Endothelial cell of umbilical vein (primary cell): ENCODE data around the gene RBM20. TPM values are rescaled to one million over a fixed set of nuclear protein-coding genes. Genes with fewer than 3 reads are reported as not detected.

Experiments
- BruUV-seq: library from RNA; stranded (reverse); fragments of 400-500 nt; replicated peaks from 2 replicates; lab custom pipeline; 2021; lab: Mats Ljungman, UMichigan
- CTCF ChIA-PET: fragments of 300-600, 350-600 bp; sonication (Branson Sonifier 250); formaldehyde crosslinking; loops from one replicate; lab custom pipeline; 2021; ENCODE audit warnings: antibody characterized with exemption, inconsistent platforms; lab: Charles Lee
- POLR2A ChIA-PET: fragments of 300-600, 350-600 bp; sonication (Branson Sonifier 250); formaldehyde crosslinking; loops from one replicate; lab custom pipeline; 2021; ENCODE audit warnings: antibody characterized with exemption, inconsistent platforms; lab: Charles Lee
- DNase-seq: peaks from one replicate; pipeline ENCODE4 v3.0.0-alpha.2; 2011; ENCODE audit warnings: low read depth, low spot score
- FAIRE-seq: peaks from 2 replicates; lab custom pipeline; 2011; peaks lifted over from hg19 to GRCh38; lab: Jason Lieb, UNC
- H2AFZ ChIP-seq: 2 replicates; pipeline ENCODE4 v1.6.0; 2012; ENCODE audit warnings: low read depth, low read length, control low read depth, inconsistent platforms
- H3K27ac ChIP-seq: 2 replicates; pipeline ENCODE4 v1.5.1; 2011; ENCODE audit warnings: low read depth, mild to moderate bottlenecking, control low read depth, low read length, moderate library complexity; ENCODE audit not compliant: insufficient read depth
- H3K27me3 ChIP-seq, 2 experiments: 2 replicates each; pipeline versions ENCODE4 v1.6.0 to v1.6.1; 2011; ENCODE audit warnings: low read length in 2 of 2, mixed read lengths in 1 of 2; ENCODE audit not compliant: control insufficient read depth in 2 of 2, insufficient read depth in 2 of 2
- H3K36me3 ChIP-seq, 2 experiments: 2 replicates in 1 of 2; 3 replicates in 1 of 2; pipeline ENCODE4 v1.5.1; 2011; ENCODE audit warnings: low read length in 2 of 2, mild to moderate bottlenecking in 1 of 2, moderate library complexity in 1 of 2; ENCODE audit not compliant: control insufficient read depth in 2 of 2, insufficient read depth in 2 of 2; ENCODE audit errors: extremely low read depth in 1 of 2
- H3K4me1 ChIP-seq: 3 replicates; pipeline ENCODE4 v1.5.1; 2011; ENCODE audit warnings: mild to moderate bottlenecking, low read length; ENCODE audit not compliant: control insufficient read depth, insufficient read depth; ENCODE audit errors: extremely low read depth
- H3K4me2 ChIP-seq: 2 replicates; pipeline ENCODE4 v1.6.1; 2011; ENCODE audit warnings: low read length, control low read depth, mixed read lengths; ENCODE audit not compliant: insufficient read depth
- H3K4me3 ChIP-seq, 3 experiments: fragments of 200-600 bp in 1 of 3; sonication (generic), shearing (Covaris generic) in 1 of 3; replicated peaks in 1 of 3; 2 replicates each; pipeline ENCODE4 v1.5.1; 2011 to 2016; ENCODE audit warnings: control low read depth in 3 of 3, low read length in 3 of 3, mild to moderate bottlenecking in 2 of 3, inconsistent platforms in 1 of 3, low read depth in 1 of 3, moderate library complexity in 1 of 3; ENCODE audit not compliant: insufficient read depth in 1 of 3
- H3K79me2 ChIP-seq: 2 replicates; pipeline ENCODE4 v1.6.0; 2012; ENCODE audit warnings: low read length, inconsistent platforms; ENCODE audit not compliant: control insufficient read depth, insufficient read depth
- H3K9ac ChIP-seq: replicated peaks from 2 replicates; pipeline ENCODE3; 2011; ENCODE audit warnings: low read length, control low read depth; ENCODE audit not compliant: insufficient read depth; ENCODE audit errors: extremely low read depth
- H3K9me1 ChIP-seq: replicated peaks from 3 replicates; pipeline ENCODE4 v1.6.0; 2011; ENCODE audit warnings: mild to moderate bottlenecking, low read length; ENCODE audit not compliant: control insufficient read depth, insufficient read depth; ENCODE audit errors: extremely low read depth
- H3K9me3 ChIP-seq: replicated peaks from 2 replicates; pipeline ENCODE4 v1.5.1; 2012; ENCODE audit warnings: low read length, inconsistent platforms; ENCODE audit not compliant: control insufficient read depth, insufficient read depth
- H4K20me1 ChIP-seq: replicated peaks from 2 replicates; pipeline ENCODE3; 2011; ENCODE audit warnings: mild to moderate bottlenecking, low read length; ENCODE audit not compliant: control insufficient read depth, insufficient read depth; ENCODE audit errors: extremely low read depth
- CTCF ChIP-seq, 2 donors: IDR thresholded peaks; 1 replicate in 1 of 2; 2 replicates in 1 of 2; pipeline ENCODE4 v1.5.1; 2011; ENCODE audit warnings: low read length in 2 of 2, mild to moderate bottlenecking in 2 of 2, moderate library complexity in 2 of 2, control low read depth in 1 of 2, inconsistent platforms in 1 of 2, low read depth in 1 of 2; ENCODE audit not compliant: insufficient read depth in 1 of 2; ENCODE audit errors: extremely low read depth in 1 of 2
- FOS ChIP-seq: IDR thresholded peaks from 2 replicates; pipeline ENCODE4 v1.6.1; 2011; ENCODE audit warnings: mild to moderate bottlenecking, low read length, moderate library complexity, borderline replicate concordance; ENCODE audit not compliant: insufficient read depth
- GATA2 ChIP-seq: IDR thresholded peaks from 2 replicates; pipeline ENCODE4 v1.7.0; 2011; ENCODE audit warnings: low read depth, mild to moderate bottlenecking, moderate library complexity, mixed read lengths, low read length; ENCODE audit not compliant: insufficient read length, insufficient read depth
- MAX ChIP-seq: IDR thresholded peaks from 2 replicates; pipeline ENCODE4 v1.6.1; 2011; ENCODE audit not compliant: insufficient read depth, insufficient read length
- MYC ChIP-seq: IDR thresholded peaks from one replicate; pipeline ENCODE4 v1.6.1; 2011; ENCODE audit warnings: mild to moderate bottlenecking, low read depth, low read length
- POLR2AphosphoS5 ChIP-seq: IDR thresholded peaks from 2 replicates; pipeline ENCODE4 v1.6.1; 2012; ENCODE audit warnings: low read depth, mild to moderate bottlenecking, control low read depth, low read length, moderate library complexity; ENCODE audit not compliant: insufficient read depth
- dilution Hi-C: fragments of 300-500 bp; cut with MboI; formaldehyde crosslinking; loops from one replicate; pipeline ENCODE4 v1.15.0; 2019; ENCODE audit warnings: low sequenced_read_pairs; ENCODE audit not compliant: extremely low pct_ligation_motif_present
- intact Hi-C: fragments of 100-400 bp; cut with micrococcal nuclease; formaldehyde crosslinking; loops from one replicate; pipeline ENCODE4 v1.10.0; 2022
- polyA plus RNA-seq, 4 experiments: library from polyadenylated mRNA; depleted of rRNA in 3 of 4; stranded (reverse) in 3 of 4; unstranded in 1 of 4; fragments of >200 nt; gene quantifications; 2 replicates each; pipeline versions ENCODE4 v1.2.1 to v1.2.3, GENCODE V29; 2011 to 2012; ENCODE audit warnings: missing spikeins in 1 of 4
- total RNA-seq: library from RNA; stranded (reverse); gene quantifications from 2 replicates; pipeline ENCODE4 v1.2.3, GENCODE V29; 2021

RBM20 gene
- total and polyA plus RNA-seq, 2 donors (not counting 3 experiments of a cell fraction or from before 2014, with no cell fraction given), result 0.04 TPM; not detected in 1

- no peaks in the 10 kb centered on the region for H3K4me1 ChIP-seq
- no peak for DNase-seq
- FAIRE-seq, result no peak
- intact Hi-C loops, result loop anchor here (5.0 kb wide), 1 partner anchor 1525 kb away; no protein-coding TSS in a partner anchor
- H3K9me3 ChIP-seq, result no peaks in the 10 kb centered on the region
- no peak overlapping the region for H2AFZ ChIP-seq
- H4K20me1 ChIP-seq, result no peaks in the 10 kb centered on the region
- H3K9ac ChIP-seq, result no peak overlapping the region
- H3K27ac ChIP-seq, result no peak overlapping the region
- no peaks in the 10 kb centered on the region for H3K79me2 ChIP-seq
- no TSS peak for BruUV-seq
- H3K36me3 ChIP-seq, result no peaks in the 10 kb centered on the region
- TF ChIP-seq MAX, result no peak
- TF ChIP-seq MYC, result no peak
- TF ChIP-seq CTCF (IDR thresholded peaks at IDR 0.05; ENCODE audit: extremely low read depth in 1 of 2, insufficient read depth in 1 of 2, low read depth in 1 of 2, low read length in 2 of 2), result no peak
- dilution Hi-C loops, result no loop called here
- CTCF ChIA-PET, result interaction anchor here (0.9 to 3.5 kb wide), 4 partner anchors 11 to 1525 kb away, joined by 4 to 20 read pairs (median 18); no protein-coding TSS in a partner anchor
- POLR2A ChIA-PET, result no interaction called here
- H3K27me3 ChIP-seq, result peaks cover 6 to 10% of the 10 kb centered on the region in 2 experiments
- no peaks in the 10 kb centered on the region for H3K9me1 ChIP-seq
- no peak overlapping the region for H3K4me2 ChIP-seq
- H3K4me3 ChIP-seq, result no peak overlapping the region
Measured at GRCh38 chr10:110612087-110612486, 32.0 kb upstream of the RBM20 start.

GRCh38 chr10:110612629-110613028, 31.5 kb upstream of the RBM20 start:
- BruUV-seq, result no TSS peak
- no peak overlapping the region for H3K4me3 ChIP-seq
- DNase-seq (no peak), FAIRE-seq (no peak)
- no peaks in the 10 kb centered on the region for H3K79me2 ChIP-seq
- no peaks in the 10 kb centered on the region for H3K36me3 ChIP-seq
- ChIA-PET POLR2A (no interaction called here), CTCF (interaction anchor here (2.9 to 3.5 kb wide), 2 partner anchors 59 to 1524 kb away, joined by 18 to 19 read pairs; no protein-coding TSS in a partner anchor)
- H3K9me1 ChIP-seq, result no peaks in the 10 kb centered on the region
- H3K4me2 ChIP-seq, result no peak overlapping the region
- H4K20me1 ChIP-seq, result no peaks in the 10 kb centered on the region
- H3K27me3 ChIP-seq, result peaks cover 6 to 10% of the 10 kb centered on the region in 2 experiments
- no peak overlapping the region for H3K9ac ChIP-seq
- H3K4me1 ChIP-seq, result no peaks in the 10 kb centered on the region
- no peak overlapping the region for H3K27ac ChIP-seq
- H3K9me3 ChIP-seq, result no peaks in the 10 kb centered on the region
- no peak overlapping the region for H2AFZ ChIP-seq
- intact Hi-C loops, result loop anchor here (5.0 kb wide), 1 partner anchor 1525 kb away; no protein-coding TSS in a partner anchor
- dilution Hi-C loops, result no loop called here
- TF ChIP-seq POLR2AphosphoS5, result no peak
- TF ChIP-seq MYC, result no peak
- TF ChIP-seq FOS, result no peak
- TF ChIP-seq CTCF (IDR thresholded peaks at IDR 0.05; ENCODE audit: extremely low read depth in 1 of 2, insufficient read depth in 1 of 2, low read depth in 1 of 2, low read length in 2 of 2), result no peak
- TF ChIP-seq GATA2, result no peak
- TF ChIP-seq MAX, result no peak
